NCI-H1417 (cell line): ENCODE measurements around the gene WWC1.

Experiments
- DNase-seq, 3 experiments: peaks; one replicate each; lab custom pipeline; 2025; lab: John Stamatoyannopoulos, UW

The WWC1 gene

DNA sequence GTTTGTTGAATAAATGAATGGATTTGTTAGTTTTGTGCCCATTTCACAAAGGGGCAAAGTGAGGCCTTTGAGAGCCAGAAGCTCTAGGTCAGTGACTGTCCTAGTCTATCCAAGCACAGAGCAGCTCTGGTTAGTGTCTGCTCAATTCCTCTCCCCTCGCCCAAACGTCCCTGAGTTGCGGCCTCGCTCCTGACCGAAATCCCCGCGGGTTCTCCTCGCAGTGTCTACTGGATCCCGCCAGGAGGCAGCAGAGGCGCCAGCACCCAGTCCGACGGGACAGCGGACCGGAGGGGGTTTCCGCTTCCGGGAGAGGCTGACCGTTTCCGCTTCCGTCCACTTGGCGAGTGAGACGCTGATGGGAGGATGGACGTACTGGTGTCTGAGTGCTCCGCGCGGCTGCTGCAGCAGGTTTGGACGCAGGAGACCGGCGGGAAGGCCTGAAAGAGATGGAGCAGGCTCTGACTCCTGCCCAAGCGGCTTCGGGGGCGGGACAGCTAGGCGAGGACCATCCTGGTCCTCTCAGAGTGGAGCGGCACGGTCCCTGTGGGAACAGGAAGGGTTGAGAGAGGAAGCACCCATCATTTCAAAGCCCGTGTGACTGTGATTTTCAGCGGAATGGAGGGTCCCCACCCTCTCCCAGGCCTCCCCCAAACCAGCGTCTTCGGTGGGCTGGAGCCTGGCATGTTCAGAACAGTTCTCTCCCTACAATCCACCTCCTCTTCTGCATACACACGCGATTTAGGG is 194.9 kb downstream of the WWC1 start, which contains the start of gene RARS1:
TSS of gene RARS1 (plus strand) at position 336 of the 744 bp plus-strand sequence. CDS start at position 364, 28 bp downstream.
- peak; percentile 75 to 90 (median 90) for DNase-seq

DNA sequence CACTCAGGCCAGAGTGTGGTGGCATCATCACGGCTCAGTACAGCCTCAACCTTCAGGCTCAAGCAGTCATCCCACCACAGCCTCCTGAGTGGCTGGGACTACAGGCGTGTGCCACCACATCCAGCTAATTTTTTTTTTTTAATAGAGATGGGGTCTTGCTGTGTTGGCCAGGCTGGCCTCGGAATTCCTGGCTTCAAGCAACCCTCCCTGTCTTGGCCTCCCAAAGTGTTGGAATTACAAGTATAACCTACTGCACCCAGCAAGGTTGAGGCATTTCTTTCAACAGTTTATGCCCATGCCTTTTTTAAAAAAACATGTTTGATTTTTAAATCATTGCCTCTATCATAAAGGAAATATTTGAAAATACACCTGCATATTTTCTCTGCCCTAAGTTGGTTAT is 197.6 kb downstream of the WWC1 start:
- DNase-seq, result no peak

- DNase-seq, result no peak
These were observed 202.7 kb downstream of the WWC1 start for GRCh38 chr5:168494057-168494555.

- no peak for DNase-seq
These were observed 211.3 kb downstream of the WWC1 start for GRCh38 chr5:168502563-168503237.

DNA sequence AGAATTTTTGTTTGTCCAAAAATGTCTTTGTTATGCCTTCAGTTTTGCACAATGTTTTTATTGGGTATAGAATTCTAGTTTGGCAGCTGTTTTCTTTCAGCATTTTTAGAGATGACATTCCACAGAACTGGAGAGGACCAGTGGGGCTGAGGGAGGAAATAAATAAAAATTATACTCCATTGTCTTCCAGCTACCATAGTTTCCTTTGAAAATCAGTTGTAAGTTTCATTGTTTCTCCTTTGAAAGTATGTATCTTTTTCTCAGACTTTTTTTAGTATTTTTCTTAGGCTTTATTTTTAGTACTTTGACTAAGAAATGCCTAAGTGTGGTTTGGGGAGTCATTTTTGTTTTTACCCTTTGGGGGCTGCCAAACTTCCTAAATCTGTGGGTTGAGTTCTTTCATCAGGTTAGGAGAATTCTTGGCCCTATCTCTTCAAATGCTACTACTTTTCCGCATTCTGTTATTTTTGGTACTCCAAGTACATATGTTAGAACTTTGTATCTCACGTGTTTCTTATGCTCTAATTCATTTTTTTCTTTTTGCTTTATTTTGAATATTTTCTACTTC is 222.5 kb downstream of the WWC1 start:
- DNase-seq, result no peak
